ENCODE results near the gene NRF1.

DNA sequence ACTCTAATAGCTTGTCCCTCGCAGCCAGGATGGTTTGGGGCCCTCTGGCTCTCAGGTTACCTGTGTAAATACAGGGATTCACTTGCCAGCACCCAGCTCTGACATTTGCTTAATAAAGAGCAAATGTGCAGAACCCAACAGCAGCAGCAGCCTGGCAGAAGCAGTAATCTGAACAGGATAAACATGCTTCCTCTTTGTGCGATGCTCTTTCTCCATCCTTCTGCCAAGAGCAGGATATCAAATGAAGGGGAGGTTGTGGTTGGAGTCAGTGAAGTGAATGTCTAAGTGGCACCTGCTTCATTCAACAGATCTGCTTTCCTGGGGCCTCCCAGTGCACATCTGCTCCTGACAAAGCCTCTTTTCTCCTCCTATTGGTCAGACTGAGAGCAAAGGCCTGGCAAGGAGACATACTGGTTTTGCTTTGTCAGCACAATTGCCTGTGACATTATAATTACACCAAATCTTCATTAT, 130.3 kb downstream of the NRF1 start:
- TF ChIP-seq CTCF (IDR thresholded peaks at IDR 0.05; ENCODE audit: low read depth, low read length) (no peak), POLR2A (IDR thresholded peaks at IDR 0.05; ENCODE audit: extremely low read depth, insufficient read length) (no peak), MYC (IDR thresholded peaks at IDR 0.05; ENCODE audit: low read depth, low read length) (no peak)
